Tongue (tissue), 3 donors: Measurements from ENCODE around the gene TCEAL9. TPM values are rescaled to one million over a fixed set of nuclear protein-coding genes. Genes with fewer than 3 reads are reported as not detected.
"Not testable (repeated sequence)": the region's sequence is repeated elsewhere in the genome, so short reads cannot be mapped to it uniquely, and the experiment has no call there.

Source experiments
- DNase-seq: peaks from one replicate; pipeline ENCODE4 v3.0.0-alpha.2; 2015
- small RNA-seq: library from RNA; depleted of rRNA; stranded (forward); fragments of <200 nt; gene quantifications from one replicate; pipeline ENCODE3, GENCODE V24; 2014; ENCODE audit warnings: low replicate concordance
- total RNA-seq: library from RNA; depleted of rRNA; stranded (reverse); fragments of >200 nt; gene quantifications from one replicate; pipeline ENCODE4 v1.2.3, GENCODE V29; 2014

Gene TCEAL9
- total RNA-seq, 1 donor from 2014 or later = 97.0 TPM

DNA sequence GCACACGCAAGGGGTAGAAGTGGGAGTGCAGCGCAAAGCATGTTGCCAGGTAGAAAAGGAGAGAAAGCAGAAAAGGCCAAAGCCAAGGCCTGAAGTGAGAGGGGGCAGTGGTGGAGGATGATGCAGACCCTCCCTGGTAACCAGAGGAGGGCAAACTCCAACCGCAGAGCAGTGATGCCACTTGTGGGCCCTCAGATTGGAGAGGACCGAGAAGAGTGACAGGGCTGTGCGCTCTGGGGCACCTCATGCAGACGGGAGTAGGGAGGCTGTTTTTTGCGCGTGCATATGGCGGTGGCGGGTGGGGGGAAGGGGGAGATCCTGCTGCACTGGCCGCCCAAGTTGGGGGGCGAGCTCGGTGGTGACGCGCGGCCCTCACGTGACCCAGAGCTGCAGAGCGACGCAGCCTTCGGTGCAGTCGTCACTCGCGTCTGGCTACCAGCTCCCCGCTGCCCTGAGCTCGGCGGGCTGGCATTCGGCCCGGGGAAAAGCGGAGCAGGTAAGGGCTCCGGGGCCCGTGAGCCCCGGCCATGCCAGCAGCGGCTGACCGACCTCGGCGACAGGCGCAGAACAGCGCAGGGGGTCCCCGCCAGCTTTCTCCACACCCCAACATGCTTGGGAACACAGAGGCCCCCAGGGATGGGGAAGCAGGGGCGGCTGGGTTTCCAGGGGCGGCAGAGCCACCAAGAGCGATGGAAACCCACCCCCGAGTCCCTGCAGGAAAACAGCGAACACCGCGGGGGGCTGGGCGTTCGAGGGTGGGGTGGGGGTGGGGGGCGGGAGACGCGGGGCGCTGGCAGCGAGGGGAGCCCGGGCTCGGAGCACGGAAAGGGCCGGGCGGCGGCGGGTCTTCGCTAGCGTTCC is 20.0 kb downstream of the TCEAL9 start, which contains the start of gene BEX3:
TSS of gene BEX3 (plus strand) at position 421 of the 861 bp plus-strand sequence. CDS start 984 bp downstream, outside the sequence.
- peak; percentile 86 for DNase-seq

DNA sequence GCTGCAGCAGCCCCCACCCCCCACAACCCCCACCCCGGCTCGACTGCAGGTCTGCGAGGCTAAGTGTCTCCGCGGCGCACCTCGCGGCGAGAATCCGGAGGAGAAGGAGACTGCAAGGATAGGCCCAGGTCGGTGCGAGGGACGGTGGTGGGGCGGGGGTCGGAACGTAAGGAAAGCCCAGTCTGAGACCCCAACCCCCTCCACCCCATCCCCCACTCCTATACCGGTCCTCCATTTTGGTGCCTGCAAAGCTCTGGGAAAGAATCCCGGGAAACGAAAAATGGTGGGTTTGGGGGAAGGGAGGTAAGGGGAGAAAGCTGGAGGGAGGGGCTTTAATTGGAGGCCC is 20.6 kb downstream of the TCEAL9 start:
- DNase-seq = peak; percentile 75

DNA sequence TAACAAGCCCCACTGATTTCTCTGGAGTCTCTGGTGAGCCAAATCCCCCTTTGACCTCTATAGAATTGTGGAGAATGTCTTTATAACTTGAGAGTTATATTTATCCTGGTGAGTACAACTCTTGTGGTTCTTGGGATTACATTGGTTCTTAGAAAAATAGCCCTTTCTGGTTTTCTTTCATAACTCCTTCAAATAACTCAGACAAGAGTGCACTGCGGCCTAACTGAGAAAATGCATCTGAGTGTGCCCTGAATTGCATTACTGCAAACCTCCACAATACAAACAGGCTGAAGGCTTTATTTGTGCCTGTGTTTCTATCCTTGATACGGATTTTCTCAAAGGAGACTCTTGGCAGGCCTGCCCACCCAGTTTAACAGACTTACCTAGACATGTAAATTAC is 22.7 kb downstream of the TCEAL9 start:
- DNase-seq = no peak

DNA sequence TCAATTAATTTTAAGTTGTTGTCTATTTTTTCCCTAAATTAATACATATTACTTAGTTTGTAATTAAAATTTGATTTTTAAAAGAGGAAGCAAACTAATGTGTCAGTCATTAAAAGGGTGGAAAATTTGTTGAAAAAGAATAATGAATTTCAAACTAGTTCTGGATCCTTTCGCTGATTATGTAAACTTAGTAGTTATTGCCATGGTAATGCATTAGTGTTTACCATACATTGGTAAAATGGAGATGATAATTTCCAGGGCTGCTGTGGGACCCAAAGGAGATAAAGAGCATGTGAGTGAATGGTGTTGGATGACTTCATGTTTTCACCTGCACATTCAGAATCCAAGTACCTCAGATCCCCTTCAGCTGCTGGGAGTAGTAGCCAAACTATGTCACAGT is 26.6 kb downstream of the TCEAL9 start:
- no peak for DNase-seq

DNA sequence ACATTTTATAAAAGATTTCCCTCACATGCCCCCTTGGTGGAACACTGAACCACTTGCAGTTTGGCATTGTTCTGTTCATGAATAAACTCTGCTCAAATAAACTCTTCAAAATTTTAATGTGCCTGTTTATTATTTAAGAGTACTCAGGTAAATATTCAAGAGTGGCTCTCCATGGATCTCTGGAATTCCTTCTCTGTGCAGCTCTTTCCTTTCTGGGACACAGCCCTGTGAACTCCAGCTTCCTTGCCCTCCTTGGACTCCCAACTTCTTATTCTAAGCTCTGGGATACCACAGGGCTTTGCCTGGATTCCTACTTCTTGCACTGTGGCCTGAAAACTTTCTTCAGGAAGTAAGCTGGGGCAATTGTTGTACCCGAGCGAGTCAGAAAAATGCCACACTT is 28.4 kb downstream of the TCEAL9 start:
- no peak for DNase-seq

DNA sequence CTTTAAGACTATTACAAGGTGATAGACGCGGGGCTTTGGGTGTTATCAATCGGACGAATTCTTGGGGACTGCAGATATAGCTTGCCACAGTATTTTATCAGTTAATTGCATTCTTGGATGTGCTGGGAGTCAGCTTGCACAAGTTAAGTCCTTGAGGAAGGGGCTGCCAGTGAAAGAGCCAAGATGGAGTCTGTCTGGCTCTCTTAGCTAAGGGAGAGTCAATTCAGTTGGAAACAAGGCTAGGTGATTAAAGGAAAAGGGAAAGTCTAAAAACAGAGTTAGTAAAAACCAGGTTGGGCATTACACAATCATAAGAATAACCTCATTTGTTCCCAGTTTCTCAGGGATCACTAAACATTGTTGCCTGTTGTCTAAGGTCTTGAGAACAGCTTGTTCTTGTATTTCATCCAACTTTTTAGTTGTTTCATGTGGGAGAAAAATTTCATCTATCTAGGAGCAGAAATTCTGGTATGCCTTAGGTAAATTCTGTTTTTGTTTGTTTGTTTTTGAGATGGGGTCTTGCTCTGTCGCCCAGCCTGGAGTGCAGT is 29.1 kb downstream of the TCEAL9 start:
- DNase-seq = not testable (repeated sequence)

DNA sequence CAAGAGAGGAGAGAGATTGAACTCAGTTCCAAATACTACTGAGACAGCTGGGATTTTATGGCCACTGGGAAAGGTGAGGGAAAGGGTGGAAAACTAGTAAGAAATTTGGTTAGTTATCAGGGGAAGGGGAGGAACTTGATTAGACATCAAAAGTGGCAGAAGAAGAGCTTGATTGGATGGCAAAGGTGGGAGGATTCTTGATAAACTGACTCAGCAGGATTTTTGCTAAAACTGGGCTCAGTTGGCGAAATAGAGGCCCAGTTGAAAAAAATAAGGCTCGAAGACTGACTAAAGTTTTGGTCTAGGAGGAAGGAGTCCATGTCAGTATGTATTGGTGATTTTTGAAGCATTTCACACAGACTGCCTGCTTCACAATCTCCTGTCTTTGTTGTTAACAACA is 30.0 kb downstream of the TCEAL9 start:
- DNase-seq = no peak

DNA sequence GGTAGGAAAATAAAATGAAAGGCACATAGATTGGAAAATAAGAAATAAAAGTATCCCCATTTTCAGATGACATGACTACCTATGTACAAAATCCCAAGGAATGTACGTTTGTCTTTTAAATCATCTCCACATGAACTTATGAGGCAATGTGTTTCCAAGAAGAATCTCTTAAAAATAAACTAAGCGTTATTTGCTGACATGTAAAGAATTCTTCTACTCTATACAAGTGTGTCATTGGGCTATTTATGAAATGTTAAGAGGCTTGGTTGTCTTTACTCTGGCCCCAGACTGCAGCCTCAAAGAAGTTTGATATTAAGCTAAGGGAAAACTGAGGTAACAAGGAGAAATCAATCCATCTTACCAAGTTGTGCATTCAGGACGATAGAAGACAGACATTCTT is 37.2 kb downstream of the TCEAL9 start:
- DNase-seq = no peak

DNA sequence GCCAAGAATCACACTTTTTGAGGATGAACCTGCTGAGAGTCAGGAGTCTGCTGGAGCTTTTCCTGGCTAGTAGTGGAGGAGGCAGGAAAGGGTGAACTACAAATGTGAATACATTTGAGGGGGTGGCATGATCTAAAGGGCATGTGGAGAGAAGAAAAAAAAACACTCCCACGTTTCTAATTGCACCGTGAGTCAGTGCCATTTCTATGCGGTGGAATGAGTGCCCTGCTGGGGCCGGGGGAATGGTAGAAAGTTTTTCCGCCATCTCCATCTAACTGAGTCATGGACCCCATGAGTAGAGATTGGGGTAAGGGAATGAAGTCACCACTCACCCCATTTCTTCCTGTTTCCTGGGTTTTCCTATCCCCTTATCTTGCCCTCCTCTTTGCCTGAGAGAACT is 39.9 kb downstream of the TCEAL9 start:
- no peak for DNase-seq

DNA sequence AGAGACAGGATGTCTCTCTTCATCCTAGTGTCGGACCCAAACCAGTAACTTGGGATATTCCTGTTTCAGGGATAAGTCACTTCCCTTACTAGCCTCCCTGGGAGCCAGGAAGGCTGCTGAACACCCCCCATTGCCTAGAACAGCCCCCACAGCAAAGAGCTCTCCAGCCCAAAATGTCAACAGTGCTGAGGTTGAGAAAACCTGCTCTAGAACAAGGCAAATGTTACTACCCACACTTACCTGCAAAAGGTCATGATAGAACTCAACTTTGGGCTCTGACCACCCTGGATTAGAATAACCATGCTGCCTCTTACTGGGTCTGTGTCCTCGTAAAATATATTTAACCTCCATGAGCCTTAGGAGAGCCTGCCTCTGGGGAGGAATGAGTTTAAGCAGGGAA is 40.4 kb downstream of the TCEAL9 start:
- no peak for DNase-seq

DNA sequence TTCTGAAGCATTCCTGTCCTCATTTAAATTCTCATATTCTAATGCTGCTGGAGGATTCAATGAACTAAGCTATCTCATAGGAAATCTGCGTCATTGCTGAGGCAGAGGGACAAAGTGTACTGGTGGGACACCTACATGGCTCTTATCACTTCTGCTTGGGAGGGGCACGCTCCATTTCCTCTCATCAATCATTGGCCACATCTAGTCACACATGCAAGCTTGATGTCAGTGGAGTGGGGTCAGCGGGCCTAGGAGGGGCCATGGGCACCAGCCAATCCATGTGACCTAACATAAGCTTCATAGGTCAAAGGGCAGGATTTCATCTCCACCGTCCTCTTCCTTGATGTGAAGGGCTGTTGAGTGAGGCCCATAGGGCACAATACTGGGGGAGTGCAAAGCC is 41.4 kb downstream of the TCEAL9 start:
- DNase-seq = no peak

DNA sequence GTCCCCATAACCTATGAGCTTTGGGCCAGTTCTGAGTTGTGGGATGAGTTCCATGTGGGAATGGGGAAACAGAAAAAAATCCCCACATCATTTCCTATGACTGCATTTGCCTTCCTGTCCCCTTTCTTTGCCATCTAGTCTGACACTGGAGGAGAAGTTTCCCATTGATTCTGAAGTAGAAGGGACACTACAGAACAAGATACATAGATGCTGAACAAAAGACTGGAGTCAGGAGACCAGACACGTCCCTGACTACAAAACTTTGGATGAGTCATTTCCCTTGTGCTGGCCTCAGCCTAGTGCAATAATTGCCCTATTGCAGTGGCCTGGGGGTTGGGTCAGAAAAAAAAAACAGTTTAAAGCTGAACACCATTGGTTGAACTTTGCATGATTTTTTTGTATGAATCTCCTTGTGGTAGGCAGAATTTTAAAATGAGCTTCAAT is 42.1 kb downstream of the TCEAL9 start:
- no peak for DNase-seq

DNA sequence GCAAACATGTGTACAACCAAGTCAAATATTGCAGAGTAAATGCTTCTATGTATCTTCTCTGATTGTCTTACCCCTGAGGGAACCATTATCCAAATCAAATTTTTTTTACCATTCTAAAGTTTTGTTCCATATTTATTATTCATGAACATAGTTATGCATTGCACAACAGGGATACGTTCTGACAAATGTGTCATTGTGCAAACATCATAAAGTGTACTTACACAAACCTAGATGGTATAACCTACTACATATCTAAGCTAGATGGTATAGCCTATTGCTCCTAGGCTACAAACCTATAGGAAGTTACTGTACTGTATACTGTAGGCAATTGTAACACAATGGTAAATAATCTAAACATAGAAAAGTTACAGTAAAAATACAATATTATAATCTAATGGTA is 43.4 kb downstream of the TCEAL9 start:
- DNase-seq = no peak

DNA sequence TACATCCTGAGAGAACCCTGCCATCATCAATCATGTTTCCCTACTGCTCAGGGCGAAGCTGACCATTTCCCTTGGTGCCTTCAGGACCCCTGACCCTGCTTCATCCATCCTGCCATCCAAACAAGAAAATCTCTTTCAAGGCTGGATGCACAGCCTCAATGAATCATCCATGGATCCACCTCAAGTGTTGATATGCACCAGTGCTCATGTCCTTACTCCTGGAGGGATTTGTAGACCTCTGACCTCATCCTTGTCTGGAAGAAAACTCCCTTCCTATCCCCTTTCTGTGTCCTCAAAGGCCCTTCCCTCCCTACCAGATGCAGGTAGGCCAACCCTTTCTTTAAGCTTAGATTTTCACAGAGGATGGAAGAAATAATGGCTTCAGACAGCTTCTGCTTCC is 44.6 kb downstream of the TCEAL9 start:
- DNase-seq = no peak

DNA sequence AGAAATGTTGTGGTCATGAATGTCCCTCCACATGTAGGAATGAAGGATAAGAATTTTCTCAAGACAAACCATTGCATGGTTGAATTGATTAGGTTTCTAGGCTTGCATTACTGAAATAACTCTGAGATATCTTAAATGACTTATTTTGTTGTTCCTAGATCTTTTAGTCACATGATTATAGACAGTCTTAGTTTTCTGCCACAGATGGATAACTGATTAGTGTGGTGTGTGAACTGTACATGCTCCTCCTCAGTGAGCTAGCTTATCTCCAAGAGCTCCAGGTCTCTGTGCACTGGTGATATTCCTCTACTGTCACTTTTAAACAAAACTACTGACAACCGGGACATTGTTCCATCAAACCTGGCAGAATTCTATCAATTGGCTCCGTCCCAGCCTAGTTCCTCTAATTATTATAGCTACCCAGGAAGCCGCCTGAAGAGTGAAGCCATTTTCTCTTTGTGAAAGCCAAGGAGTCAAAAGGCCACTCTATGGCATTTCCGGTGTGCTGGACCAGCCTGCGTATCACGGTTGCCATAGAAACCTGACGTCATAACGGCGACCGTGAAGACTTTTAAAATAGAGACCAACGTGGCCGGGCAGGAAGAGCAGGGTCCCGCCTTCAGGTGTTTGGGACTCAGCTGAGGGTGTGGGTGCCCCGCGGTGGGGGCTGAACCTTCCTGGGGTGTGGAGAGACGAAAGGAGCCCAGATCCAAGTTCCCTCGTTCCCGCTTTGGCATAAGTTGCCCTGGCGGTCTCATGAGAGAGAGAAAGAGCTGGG is 48.1 kb downstream of the TCEAL9 start:
- DNase-seq = peak; percentile 63

DNA sequence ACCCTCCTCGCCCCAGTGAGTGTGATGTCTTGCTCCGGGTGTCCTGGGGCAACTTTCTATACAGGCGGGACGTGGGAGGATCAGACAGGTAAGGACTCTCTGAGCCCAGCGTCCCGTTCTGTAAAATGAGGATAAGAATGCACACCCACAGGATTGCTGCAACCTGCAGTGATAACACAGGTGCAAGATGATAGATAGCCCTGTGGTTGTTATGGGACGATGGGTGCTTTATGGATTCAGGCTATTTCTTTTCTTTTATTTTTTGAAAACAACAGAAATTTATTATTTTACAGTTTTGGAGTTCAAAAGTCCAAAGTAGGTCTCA is 48.7 kb downstream of the TCEAL9 start:
- DNase-seq = no peak

DNA sequence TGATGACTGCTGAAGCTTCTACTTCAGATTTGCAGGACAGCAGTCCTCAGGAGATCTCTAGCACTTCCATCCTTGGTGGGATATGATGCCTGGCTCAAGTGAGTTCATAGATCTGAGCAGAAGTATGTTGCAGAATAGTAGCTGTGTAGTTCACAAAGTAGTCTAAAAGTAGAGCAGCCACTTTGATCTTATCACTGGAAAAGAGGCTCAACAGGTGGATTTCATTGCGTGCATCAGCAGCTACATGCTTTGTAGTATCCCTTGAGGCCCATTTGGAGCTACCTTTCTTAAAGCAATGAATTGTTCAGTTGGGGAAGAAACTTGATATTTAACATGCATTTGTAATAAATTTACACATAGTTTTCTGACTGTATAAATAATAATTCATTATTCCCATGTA is 50.0 kb downstream of the TCEAL9 start:
- no peak for DNase-seq

DNA sequence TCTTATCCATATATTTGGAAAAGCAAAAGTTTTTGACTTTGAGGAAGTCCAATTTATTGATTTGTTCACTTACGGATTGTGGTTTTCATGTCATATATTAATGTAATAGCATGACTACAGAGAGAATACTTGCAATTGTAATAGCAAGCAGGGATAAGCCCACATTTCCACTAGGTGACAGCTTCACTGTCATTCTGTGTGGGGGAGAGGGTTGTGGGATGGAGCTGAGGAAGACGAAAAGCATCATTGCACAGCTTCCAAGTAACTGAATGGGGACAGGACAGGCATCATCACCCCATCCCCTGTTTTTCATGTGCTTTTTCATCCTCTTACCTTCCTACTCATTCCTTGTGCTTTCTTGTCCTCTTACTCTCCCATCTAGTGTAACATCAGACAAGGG is 51.5 kb downstream of the TCEAL9 start:
- DNase-seq = no peak

Small RNA genes within 50 kb of the gene (small RNA-seq; reads per million reads assigned to genes)
- gene Z92846.1 = not detected

Other genes starting within 250 kb of the TCEAL9 start
- 24.9 TPM for gene BEX4, start 141.4 kb upstream of the TCEAL9 start, total RNA-seq
- 133 TPM for gene TCEAL8, start 101.4 kb upstream of the TCEAL9 start, total RNA-seq
- gene TCEAL5, start 79.8 kb upstream of the TCEAL9 start, total RNA-seq = 0.82 TPM
- 35.9 TPM for gene BEX2, start 45.5 kb upstream of the TCEAL9 start, total RNA-seq
- gene TCEAL7, start 26.3 kb upstream of the TCEAL9 start, total RNA-seq = 292 TPM
- 146 TPM for gene BEX3, start 20.0 kb downstream of the TCEAL9 start, total RNA-seq
- 0.31 TPM for gene RAB40A, start 163.0 kb downstream of the TCEAL9 start, total RNA-seq
- 43.1 TPM for gene TCEAL4, start 229.0 kb downstream of the TCEAL9 start, total RNA-seq